HepG2 (cell line): ENCODE results near the gene DMRT1. TPM values are rescaled to one million over a fixed set of nuclear protein-coding genes. Genes with fewer than 3 reads are reported as not detected.

Experiments used
- BCL6 ChIP-seq: IDR thresholded peaks from 2 replicates; pipeline ENCODE4 v1.6.1; 2016; ENCODE audit warnings: missing genetic modification reagents, missing compliant biosample characterization
- CEBPG ChIP-seq: IDR thresholded peaks from 2 replicates; pipeline ENCODE4 v1.6.1; 2016
- CREM ChIP-seq, 2 experiments: sonication (generic) in 1 of 2; formaldehyde crosslinking in 1 of 2; IDR thresholded peaks; 2 replicates each; pipeline versions ENCODE4 v1.4.0 to v1.6.1; 2016 to 2020; ENCODE audit warnings: antibody characterized with exemption in 1 of 2, mild to moderate bottlenecking in 1 of 2, missing genetic modification reagents in 1 of 2
- FOXA1 ChIP-seq, 2 experiments: fragments of 450-650 bp in 1 of 2; sonication (generic) in 1 of 2; formaldehyde crosslinking in 1 of 2; IDR thresholded peaks; 2 replicates each; pipeline versions ENCODE4 v1.4.0 to v1.6.1; 2016 to 2020; ENCODE audit warnings: missing genetic modification reagents in 1 of 2
- FOXJ3 ChIP-seq: sonication (generic); formaldehyde crosslinking; IDR thresholded peaks from 2 replicates; pipeline ENCODE4 v1.4.0; 2020; ENCODE audit warnings: missing genetic modification reagents, mild to moderate bottlenecking, borderline replicate concordance
- FOXK2 ChIP-seq: fragments of 450-650 bp; IDR thresholded peaks from 2 replicates; pipeline ENCODE4 v1.6.1; 2016
- GLMP ChIP-seq: sonication (generic); formaldehyde crosslinking; IDR thresholded peaks from 2 replicates; pipeline ENCODE4 v1.9.0; 2021; ENCODE audit warnings: missing genetic modification reagents, mild to moderate bottlenecking, borderline replicate concordance
- GRHL1 ChIP-seq: sonication (generic); formaldehyde crosslinking; conservative IDR thresholded peaks from 2 replicates; pipeline ENCODE4 v1.8.0; 2022; ENCODE audit warnings: missing genetic modification reagents
- HMG20A ChIP-seq: IDR thresholded peaks from 2 replicates; pipeline ENCODE4 v1.6.1; 2016; ENCODE audit warnings: borderline replicate concordance
- HNF4A ChIP-seq: sonication (generic); formaldehyde crosslinking; IDR thresholded peaks from 2 replicates; pipeline ENCODE4 v1.4.0; 2020; ENCODE audit warnings: missing genetic modification reagents
- HNF4G ChIP-seq, 2 experiments: sonication (generic) in 1 of 2; formaldehyde crosslinking in 1 of 2; IDR thresholded peaks; 2 replicates each; pipeline versions ENCODE4 v1.4.0 to v1.6.1; 2011 to 2020; ENCODE audit warnings: borderline replicate concordance in 2 of 2, low read depth in 2 of 2, mild to moderate bottlenecking in 2 of 2, low read length in 1 of 2, missing genetic modification reagents in 1 of 2, moderate library complexity in 1 of 2
- ISX ChIP-seq: sonication (generic); formaldehyde crosslinking; conservative IDR thresholded peaks from 2 replicates; pipeline ENCODE4 v1.5.0; 2020; ENCODE audit warnings: missing genetic modification reagents
- KLF16 ChIP-seq, 2 experiments: sonication (generic) in 1 of 2; formaldehyde crosslinking in 1 of 2; IDR thresholded peaks; 2 replicates each; pipeline versions ENCODE4 v1.6.1 to v1.8.0; 2016 to 2023; ENCODE audit warnings: missing genetic modification reagents in 2 of 2, missing compliant biosample characterization in 1 of 2
- NCOR1 ChIP-seq: fragments of 200-600 bp; sonication (generic); IDR thresholded peaks from 2 replicates; pipeline ENCODE4 v1.7.0; 2017; ENCODE audit warnings: antibody characterized with exemption, low read length, borderline replicate concordance
- NR1H2 ChIP-seq: sonication (generic); formaldehyde crosslinking; IDR thresholded peaks from 2 replicates; pipeline ENCODE4 v1.8.1; 2022; ENCODE audit warnings: low read depth, missing genetic modification reagents, borderline replicate concordance
- SMAD3 ChIP-seq: sonication (generic); formaldehyde crosslinking; IDR thresholded peaks from 2 replicates; pipeline ENCODE4 v1.4.0; 2020; ENCODE audit warnings: missing genetic modification reagents
- TGIF2 ChIP-seq: IDR thresholded peaks from 2 replicates; pipeline ENCODE4 v1.6.1; 2016; ENCODE audit warnings: control low read depth, missing compliant biosample characterization
- ZBTB49 ChIP-seq: sonication (generic); formaldehyde crosslinking; IDR thresholded peaks from 2 replicates; pipeline ENCODE4 v1.4.0; 2020; ENCODE audit warnings: missing genetic modification reagents, borderline replicate concordance
- ZMYM4 ChIP-seq: sonication (generic); formaldehyde crosslinking; IDR thresholded peaks from 2 replicates; pipeline ENCODE4 v1.8.1; 2023; ENCODE audit warnings: mild to moderate bottlenecking, missing genetic modification reagents
- ZNF20 ChIP-seq: sonication (generic); formaldehyde crosslinking; IDR thresholded peaks from 2 replicates; pipeline ENCODE4 v1.4.0; 2020; ENCODE audit warnings: mild to moderate bottlenecking, moderate library complexity, missing genetic modification reagents
- ZNF253 ChIP-seq: sonication (generic); formaldehyde crosslinking; IDR thresholded peaks from 2 replicates; pipeline ENCODE4 v1.8.0; 2022; ENCODE audit warnings: mild to moderate bottlenecking, missing genetic modification reagents, borderline replicate concordance
- ZNF264 ChIP-seq: sonication (generic); formaldehyde crosslinking; IDR thresholded peaks from 2 replicates; pipeline ENCODE4 v1.4.0; 2020; ENCODE audit warnings: missing genetic modification reagents
- ZNF326 ChIP-seq: sonication (generic); formaldehyde crosslinking; IDR thresholded peaks from 2 replicates; pipeline ENCODE4 v1.4.0; 2020; ENCODE audit warnings: missing genetic modification reagents, borderline replicate concordance
- polyA plus RNA-seq, 8 experiments: library from polyadenylated mRNA; depleted of rRNA in 3 of 8; stranded (reverse) in 7 of 8; unstranded in 1 of 8; fragments of >200 nt; fragmentation: Illumina TruSeq in 4 of 8; extraction: Trizol in 4 of 8; gene quantifications; 2 replicates each; pipeline versions ENCODE4 v1.2.1 to v1.2.3, GENCODE V29; 2011 to 2016; ENCODE audit warnings: low read depth in 4 of 8, missing spikeins in 1 of 8, mixed read lengths in 1 of 8; ENCODE audit not compliant: insufficient read depth in 1 of 8
- total RNA-seq, 5 experiments: library from RNA; depleted of rRNA; stranded (reverse); fragments of >200 nt; fragmentation: Illumina TruSeq; extraction: Trizol; gene quantifications; 2 replicates each; pipeline ENCODE4 v1.2.3, GENCODE V29; 2016; ENCODE audit warnings: low read depth in 1 of 5

DMRT1 gene
- total and polyA plus RNA-seq, 2 of the 13 experiments (the other 11 are each of a cell fraction or from before 2014, with no cell fraction given) = not detected

- TF ChIP-seq GRHL1 (CRISPR knock-in tag) = no peak
- TF ChIP-seq GLMP (CRISPR knock-in tag) = no peak
- TF ChIP-seq FOXA1 (IDR thresholded peaks at IDR 0.05) = no peak
- TF ChIP-seq FOXA1 (CRISPR knock-in tag; IDR thresholded peaks at IDR 0.05) = peak; percentile 84
- TF ChIP-seq HNF4A = peak; percentile 70
- TF ChIP-seq NCOR1 = peak; percentile 37; the same call in 1 of the 2 replicates
- no peak for TF ChIP-seq FOXK2
- TF ChIP-seq HNF4G (IDR thresholded peaks at IDR 0.05; ENCODE audit: borderline replicate concordance, low read depth, low read length) = peak; percentile 27; the same call in 1 of the 2 replicates
- no peak for TF ChIP-seq HNF4G (CRISPR knock-in tag; IDR thresholded peaks at IDR 0.05; ENCODE audit: borderline replicate concordance, low read depth)
- no peak for TF ChIP-seq NR1H2 (CRISPR knock-in tag)
- TF ChIP-seq FOXJ3 (CRISPR knock-in tag) = peak; percentile 79; the same call in 1 of the 2 replicates
- TF ChIP-seq SMAD3 (CRISPR knock-in tag) = peak; percentile 41; the same call in 1 of the 2 replicates
- peak; percentile 44; the same call in 1 of the 2 replicates for TF ChIP-seq ZMYM4 (CRISPR knock-in tag)
- 0 out of 2 replicates have a peak, but pooled peaks have one; percentile 39 for TF ChIP-seq TGIF2
- TF ChIP-seq ZNF326 (CRISPR knock-in tag) = no peak
- TF ChIP-seq BCL6 = peak; percentile 38; the same call in 1 of the 2 replicates
- TF ChIP-seq CREM (IDR thresholded peaks at IDR 0.05) = peak; percentile 48; the same call in 1 of the 2 replicates
- no peak for TF ChIP-seq CREM (CRISPR knock-in tag; IDR thresholded peaks at IDR 0.05)
- no peak for TF ChIP-seq ZBTB49 (CRISPR knock-in tag)
- TF ChIP-seq HMG20A (CRISPR knock-in tag) = peak; percentile 29; the same call in 1 of the 2 replicates
- TF ChIP-seq KLF16 (CRISPR knock-in tag; IDR thresholded peaks at IDR 0.05) = peak in 1 of 2 experiments; percentile 48; a peak in 1 of 4 replicates
- peak; percentile 95 for TF ChIP-seq CEBPG
- 0 out of 2 replicates have a peak, but pooled peaks have one; percentile 35 for TF ChIP-seq ISX (CRISPR knock-in tag)
- TF ChIP-seq ZNF253 = no peak
- peak; percentile 75; the same call in 1 of the 2 replicates for TF ChIP-seq ZNF264 (CRISPR knock-in tag)
- no peak for TF ChIP-seq ZNF20
Measured at GRCh38 chr9:792331-793260, 48.9 kb upstream of the DMRT1 start (continued).
